Caco-2 (cell line): ENCODE results near the gene PTGS1. TPM values are rescaled to one million over a fixed set of nuclear protein-coding genes. Genes with fewer than 3 reads are reported as not detected.

Experiments used
- BruUV-seq: library from RNA; stranded (reverse); fragments of 400-500 nt; replicated peaks from 2 replicates; lab custom pipeline; 2021; lab: Mats Ljungman, UMichigan
- CTCF ChIA-PET: fragments of 300-600 bp; sonication (Branson Sonifier 250); formaldehyde crosslinking; loops from one replicate; lab custom pipeline; 2022; ENCODE audit warnings: antibody characterized with exemption; lab: Charles Lee
- POLR2A ChIA-PET: fragments of 300-600 bp; sonication (Branson Sonifier 250); formaldehyde crosslinking; loops from one replicate; lab custom pipeline; 2022; ENCODE audit warnings: antibody characterized with exemption; lab: Charles Lee
- DNase-seq, 2 experiments: peaks; one replicate each; pipeline versions ENCODE4 v3.0.0 to v3.0.0-alpha.2; 2020 to 2022
- H3K27me3 ChIP-seq: replicated peaks from 2 replicates; pipeline ENCODE4 v1.6.0; 2011; ENCODE audit warnings: low read length; ENCODE audit not compliant: control insufficient read depth, insufficient read depth
- H3K36me3 ChIP-seq: 2 replicates; pipeline ENCODE4 v1.5.1; 2011; ENCODE audit warnings: low read length; ENCODE audit not compliant: control insufficient read depth, insufficient read depth
- H3K4me1 ChIP-seq: fragments of 250-450 bp; sonication (Bioruptor Pico); 2 replicates; pipeline ENCODE4 v1.5.1; 2020; ENCODE audit warnings: mild to moderate bottlenecking
- H3K4me3 ChIP-seq: 2 replicates; pipeline ENCODE4 v1.5.1; 2011; ENCODE audit warnings: low read depth, mild to moderate bottlenecking, control low read depth, low read length
- H3K9me3 ChIP-seq: fragments of 250-450 bp; sonication (Bioruptor Pico); 2 replicates; pipeline ENCODE4 v1.5.1; 2020; ENCODE audit warnings: mild to moderate bottlenecking, moderate library complexity
- H3K27ac Mint-ChIP-seq: one replicate; pipeline ENCODE4 v1.8.0; 2022; ENCODE audit warnings: mixed read lengths; ENCODE audit not compliant: unreplicated experiment
- H3K27me3 Mint-ChIP-seq: one replicate; pipeline ENCODE4 v1.8.0; 2022; ENCODE audit warnings: mixed read lengths; ENCODE audit not compliant: insufficient read depth, unreplicated experiment
- H3K36me3 Mint-ChIP-seq: one replicate; pipeline ENCODE4 v1.8.0; 2022; ENCODE audit warnings: mild to moderate bottlenecking, mixed read lengths; ENCODE audit not compliant: insufficient read depth, unreplicated experiment
- H3K4me1 Mint-ChIP-seq: one replicate; pipeline ENCODE4 v1.8.0; 2022; ENCODE audit warnings: low read depth, mixed read lengths; ENCODE audit not compliant: unreplicated experiment
- H3K4me3 Mint-ChIP-seq: one replicate; pipeline ENCODE4 v1.8.0; 2022; ENCODE audit warnings: mild to moderate bottlenecking, moderate library complexity, mixed read lengths; ENCODE audit not compliant: unreplicated experiment
- H3K9me3 Mint-ChIP-seq: one replicate; pipeline ENCODE4 v1.8.0; 2022; ENCODE audit warnings: mixed read lengths; ENCODE audit not compliant: unreplicated experiment
- CTCF ChIP-seq, 2 experiments: fragments of 200-600 bp in 1 of 2; IDR thresholded peaks; 1 replicate in 1 of 2; 2 replicates in 1 of 2; pipeline versions ENCODE4 v1.5.1 to v1.8.0; 2011 to 2022; ENCODE audit warnings: antibody characterized with exemption in 1 of 2, control low read depth in 1 of 2, inconsistent platforms in 1 of 2, low read depth in 1 of 2, low read length in 1 of 2, mild to moderate bottlenecking in 1 of 2, moderate library complexity in 1 of 2; ENCODE audit not compliant: insufficient read depth in 1 of 2, severe bottlenecking in 1 of 2, unreplicated experiment in 1 of 2
- intact Hi-C: fragments of 100-400 bp; cut with micrococcal nuclease; formaldehyde crosslinking; loops from one replicate; pipeline ENCODE4 v1.10.0; 2022; ENCODE audit not compliant: unreplicated experiment
- total RNA-seq: library from RNA; stranded (reverse); gene quantifications from 2 replicates; pipeline ENCODE4 v1.2.3, GENCODE V29; 2022

Gene PTGS1
- total RNA-seq, 1 experiment from 2014 or later: 0.29 TPM

- DNase-seq: no peak
- no peak overlapping the region for H3K27ac Mint-ChIP-seq
- no peak overlapping the region for H3K4me3 Mint-ChIP-seq
- ChIA-PET POLR2A (no interaction called here), CTCF (no interaction called here)
- TF ChIP-seq CTCF (IDR thresholded peaks at IDR 0.05; ENCODE audit: insufficient read depth in 1 of 2, low read depth in 1 of 2, low read length in 1 of 2, severe bottlenecking in 1 of 2, unreplicated experiment in 1 of 2): no peak
- H3K9me3 ChIP-seq: no peaks in the 10 kb centered on the region
- H3K9me3 Mint-ChIP-seq: no peaks in the 10 kb centered on the region
- BruUV-seq: no TSS peak
- no peaks in the 10 kb centered on the region for H3K36me3 ChIP-seq
- H3K4me1 ChIP-seq: no peaks in the 10 kb centered on the region
- no peaks in the 10 kb centered on the region for H3K27me3 ChIP-seq
- H3K36me3 Mint-ChIP-seq: no peaks in the 10 kb centered on the region
- intact Hi-C loops: no loop called here
- H3K4me1 Mint-ChIP-seq: no peaks in the 10 kb centered on the region
- no peak overlapping the region for H3K4me3 ChIP-seq
- H3K27me3 Mint-ChIP-seq: peaks cover 3% of the 10 kb centered on the region
Observed at GRCh38 chr9:122393284-122393983, 22.6 kb downstream of the PTGS1 start.

- no TSS peak for BruUV-seq
- POLR2A ChIA-PET: no interaction called here
- H3K4me1 ChIP-seq: no peaks in the 10 kb centered on the region
Observed at GRCh38 chr9:122394265-122395125, 23.7 kb downstream of the PTGS1 start.

More at GRCh38 chr9:122394265-122395125, 23.7 kb downstream of the PTGS1 start:
- no peaks in the 10 kb centered on the region for H3K36me3 Mint-ChIP-seq
- H3K36me3 ChIP-seq: no peaks in the 10 kb centered on the region
- no peaks in the 10 kb centered on the region for H3K4me1 Mint-ChIP-seq
- TF ChIP-seq CTCF (IDR thresholded peaks at IDR 0.05; ENCODE audit: insufficient read depth in 1 of 2, low read depth in 1 of 2, low read length in 1 of 2, severe bottlenecking in 1 of 2, unreplicated experiment in 1 of 2): no peak
- no peak overlapping the region for H3K4me3 ChIP-seq
- no peak for DNase-seq
- no peaks in the 10 kb centered on the region for H3K27me3 Mint-ChIP-seq
- H3K9me3 Mint-ChIP-seq: no peaks in the 10 kb centered on the region
- H3K27ac Mint-ChIP-seq: no peak overlapping the region
- intact Hi-C loops: no loop called here
- CTCF ChIA-PET: interaction anchor here (1.1 kb wide), 1 partner anchor 69 kb away, joined by 3 read pairs; no protein-coding TSS in a partner anchor
- H3K9me3 ChIP-seq: no peaks in the 10 kb centered on the region
- H3K27me3 ChIP-seq: no peaks in the 10 kb centered on the region
- no peak overlapping the region for H3K4me3 Mint-ChIP-seq
